Gastroesophageal sphincter (tissue), 3 donors: ENCODE measurements around the gene PLEKHA1.

Source experiments
- POLR2A ChIP-seq, 2 donors: fragments of 450-650 bp; IDR thresholded peaks; one replicate each; pipeline ENCODE4 v1.6.1; 2017; ENCODE audit warnings: antibody characterized with exemption in 2 of 2, mild to moderate bottlenecking in 2 of 2, moderate library complexity in 1 of 2
- TF ChIP-seq, protein P1 (sequence below), 4 experiments: fragments of 200-600 bp in 2 of 4; fragments of 450-650 bp in 2 of 4; sonication (generic) in 1 of 4; IDR thresholded peaks; one replicate each; pipeline ENCODE4 v1.5.1; 2017 to 2019; ENCODE audit warnings: antibody characterized with exemption in 4 of 4, mild to moderate bottlenecking in 2 of 4, moderate library complexity in 2 of 4

- no peak for TF ChIP-seq POLR2A (IDR thresholded peaks at IDR 0.05)
- TF ChIP-seq, protein P1, sequence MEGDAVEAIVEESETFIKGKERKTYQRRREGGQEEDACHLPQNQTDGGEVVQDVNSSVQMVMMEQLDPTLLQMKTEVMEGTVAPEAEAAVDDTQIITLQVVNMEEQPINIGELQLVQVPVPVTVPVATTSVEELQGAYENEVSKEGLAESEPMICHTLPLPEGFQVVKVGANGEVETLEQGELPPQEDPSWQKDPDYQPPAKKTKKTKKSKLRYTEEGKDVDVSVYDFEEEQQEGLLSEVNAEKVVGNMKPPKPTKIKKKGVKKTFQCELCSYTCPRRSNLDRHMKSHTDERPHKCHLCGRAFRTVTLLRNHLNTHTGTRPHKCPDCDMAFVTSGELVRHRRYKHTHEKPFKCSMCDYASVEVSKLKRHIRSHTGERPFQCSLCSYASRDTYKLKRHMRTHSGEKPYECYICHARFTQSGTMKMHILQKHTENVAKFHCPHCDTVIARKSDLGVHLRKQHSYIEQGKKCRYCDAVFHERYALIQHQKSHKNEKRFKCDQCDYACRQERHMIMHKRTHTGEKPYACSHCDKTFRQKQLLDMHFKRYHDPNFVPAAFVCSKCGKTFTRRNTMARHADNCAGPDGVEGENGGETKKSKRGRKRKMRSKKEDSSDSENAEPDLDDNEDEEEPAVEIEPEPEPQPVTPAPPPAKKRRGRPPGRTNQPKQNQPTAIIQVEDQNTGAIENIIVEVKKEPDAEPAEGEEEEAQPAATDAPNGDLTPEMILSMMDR (IDR thresholded peaks at IDR 0.05) = no peak
Measured at GRCh38 chr10:122460891-122461293, 86.4 kb downstream of the PLEKHA1 start.
